OCI-LY7 (cell line): ENCODE results near the gene SPON1. TPM values are rescaled to one million over a fixed set of nuclear protein-coding genes. Genes with fewer than 3 reads are reported as not detected.

Experiments used
- BruUV-seq: library from RNA; stranded (reverse); fragments of 400-500 nt; replicated peaks from 2 replicates; lab custom pipeline; 2021; lab: Mats Ljungman, UMichigan
- CTCF ChIA-PET: fragments of 300-600 bp; sonication (Branson Sonifier 250); formaldehyde crosslinking; loops from one replicate; lab custom pipeline; 2022; ENCODE audit warnings: antibody characterized with exemption; ENCODE audit not compliant: unreplicated experiment; lab: Charles Lee
- POLR2A ChIA-PET: fragments of 300-600 bp; sonication (Branson Sonifier 250); formaldehyde crosslinking; loops from one replicate; lab custom pipeline; 2022; ENCODE audit warnings: antibody characterized with exemption; lab: Charles Lee
- DNase-seq: peaks from one replicate; pipeline ENCODE4 v3.0.0-alpha.2; 2015; ENCODE audit warnings: low spot score
- H2AFZ ChIP-seq: fragments of 200-600 bp; sonication (generic), shearing (Covaris generic); 2 replicates; pipeline ENCODE4 v1.6.1; 2014; ENCODE audit warnings: mild to moderate bottlenecking, antibody characterized with exemption, low read length, moderate library complexity
- H3K27ac ChIP-seq: fragments of 200-600 bp; sonication (generic); 2 replicates; pipeline ENCODE4 v1.5.1; 2014; ENCODE audit warnings: mixed run types, low read depth, mild to moderate bottlenecking, moderate library complexity, low read length, inconsistent platforms; ENCODE audit not compliant: poor library complexity, severe bottlenecking
- H3K36me3 ChIP-seq: fragments of 200-600 bp; sonication (generic); 2 replicates; pipeline ENCODE4 v1.6.1; 2014; ENCODE audit warnings: mild to moderate bottlenecking, antibody characterized with exemption, low read length, moderate library complexity, mixed read lengths; ENCODE audit not compliant: insufficient read depth
- H3K4me1 ChIP-seq: fragments of 200-600 bp; sonication (generic); 2 replicates; pipeline ENCODE4 v1.5.1; 2014; ENCODE audit warnings: mild to moderate bottlenecking, low read length; ENCODE audit not compliant: insufficient read depth, poor library complexity, severe bottlenecking
- H3K4me2 ChIP-seq: fragments of 200-600 bp; sonication (generic); 2 replicates; pipeline ENCODE4 v1.6.1; 2014; ENCODE audit warnings: mild to moderate bottlenecking, low read length
- H3K4me3 ChIP-seq: fragments of 200-600 bp; sonication (generic); 2 replicates; pipeline ENCODE4 v1.5.1; 2014; ENCODE audit warnings: mild to moderate bottlenecking, low read depth, low read length; ENCODE audit not compliant: poor library complexity, severe bottlenecking
- H3K79me2 ChIP-seq: fragments of 200-600 bp; sonication (generic); 2 replicates; pipeline ENCODE4 v1.6.1; 2016; ENCODE audit warnings: low read depth, mild to moderate bottlenecking, low read length, moderate library complexity, mixed read lengths; ENCODE audit not compliant: insufficient read depth
- H3K9me2 ChIP-seq: fragments of 200-600 bp; sonication (generic); 2 replicates; pipeline ENCODE4 v1.6.1; 2016; ENCODE audit warnings: mild to moderate bottlenecking, low read length, mixed read lengths; ENCODE audit not compliant: insufficient read depth
- H3K9me3 ChIP-seq: fragments of 200-600 bp; sonication (generic); 2 replicates; pipeline ENCODE4 v1.6.1; 2014; ENCODE audit warnings: mild to moderate bottlenecking, mixed run types, low read length, mixed read lengths
- H4K20me1 ChIP-seq: fragments of 200-600 bp; sonication (generic); 2 replicates; pipeline ENCODE4 v1.6.1; 2014; ENCODE audit warnings: mild to moderate bottlenecking, antibody characterized with exemption, low read length, moderate library complexity, mixed read lengths; ENCODE audit not compliant: insufficient read depth
- EZH2phosphoT487 ChIP-seq: fragments of 200-600 bp; sonication (generic); IDR thresholded peaks from 2 replicates; pipeline ENCODE4 v1.6.1; 2018; ENCODE audit warnings: low read depth, borderline replicate concordance, mild to moderate bottlenecking, mixed run types, antibody characterized with exemption, low read length, moderate library complexity, mixed read lengths
- intact Hi-C: fragments of 100-400 bp; cut with micrococcal nuclease; formaldehyde crosslinking; loops from one replicate; pipeline ENCODE4 v1.10.0; 2022; ENCODE audit not compliant: unreplicated experiment
- total RNA-seq, 2 experiments: library from RNA; depleted of rRNA in 1 of 2; stranded (reverse); fragments of >200 nt in 1 of 2; shearing (Covaris generic) in 1 of 2; gene quantifications; 2 replicates each; pipeline ENCODE4 v1.2.3, GENCODE V29; 2014 to 2022
- TF ChIP-seq, protein P1 (sequence below): fragments of 200-600 bp; sonication (generic); conservative IDR thresholded peaks from 2 replicates; pipeline ENCODE4 v1.5.1; 2014; ENCODE audit warnings: mild to moderate bottlenecking, antibody characterized with exemption, low read length, moderate library complexity, mixed read lengths

SPON1 gene
- total RNA-seq, 2 experiments from 2014 or later, result 0.38 TPM; not detected in 1

DNA sequence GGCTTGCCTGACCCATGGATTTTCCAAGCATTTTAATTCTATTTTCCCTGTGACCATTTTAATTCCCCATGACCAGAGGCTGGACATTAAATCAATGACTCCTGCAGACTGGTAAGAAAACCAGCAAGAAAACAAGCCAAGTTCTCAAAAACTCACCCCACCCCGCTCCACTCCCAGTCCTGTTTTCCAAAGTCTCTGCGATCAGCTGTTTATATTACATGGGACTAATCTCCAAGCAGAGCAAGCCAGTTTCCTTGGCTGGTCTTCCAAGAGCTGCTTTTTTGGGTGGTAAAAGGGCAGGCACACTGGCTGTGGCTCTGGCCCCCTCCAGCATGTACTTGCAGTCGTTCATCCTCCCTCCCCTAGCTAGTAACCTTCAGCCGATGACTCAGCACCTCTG is 298.5 kb downstream of the SPON1 start:
- Histone ChIP-seq H3K4me2 (no peak overlapping the region), H3K79me2 (no peaks in the 10 kb centered on the region), H4K20me1 (no peaks in the 10 kb centered on the region), H3K4me1 (no peaks in the 10 kb centered on the region), H3K4me3 (no peak overlapping the region), H2AFZ (no peak overlapping the region), H3K27ac (no peak overlapping the region), H3K36me3 (no peaks in the 10 kb centered on the region), H3K9me3 (no peaks in the 10 kb centered on the region), H3K9me2 (no peaks in the 10 kb centered on the region)
- ChIA-PET POLR2A (interaction anchor here (0.6 to 1.0 kb wide), 2 partner anchors 67 to 309 kb away, joined by 3 read pairs; no protein-coding TSS in a partner anchor), CTCF (no interaction called here)
- intact Hi-C loops, result no loop called here
- DNase-seq, result no peak
- TF ChIP-seq, protein P1, sequence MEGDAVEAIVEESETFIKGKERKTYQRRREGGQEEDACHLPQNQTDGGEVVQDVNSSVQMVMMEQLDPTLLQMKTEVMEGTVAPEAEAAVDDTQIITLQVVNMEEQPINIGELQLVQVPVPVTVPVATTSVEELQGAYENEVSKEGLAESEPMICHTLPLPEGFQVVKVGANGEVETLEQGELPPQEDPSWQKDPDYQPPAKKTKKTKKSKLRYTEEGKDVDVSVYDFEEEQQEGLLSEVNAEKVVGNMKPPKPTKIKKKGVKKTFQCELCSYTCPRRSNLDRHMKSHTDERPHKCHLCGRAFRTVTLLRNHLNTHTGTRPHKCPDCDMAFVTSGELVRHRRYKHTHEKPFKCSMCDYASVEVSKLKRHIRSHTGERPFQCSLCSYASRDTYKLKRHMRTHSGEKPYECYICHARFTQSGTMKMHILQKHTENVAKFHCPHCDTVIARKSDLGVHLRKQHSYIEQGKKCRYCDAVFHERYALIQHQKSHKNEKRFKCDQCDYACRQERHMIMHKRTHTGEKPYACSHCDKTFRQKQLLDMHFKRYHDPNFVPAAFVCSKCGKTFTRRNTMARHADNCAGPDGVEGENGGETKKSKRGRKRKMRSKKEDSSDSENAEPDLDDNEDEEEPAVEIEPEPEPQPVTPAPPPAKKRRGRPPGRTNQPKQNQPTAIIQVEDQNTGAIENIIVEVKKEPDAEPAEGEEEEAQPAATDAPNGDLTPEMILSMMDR, result no peak
- no peak for TF ChIP-seq EZH2phosphoT487
- BruUV-seq, result no TSS peak

DNA sequence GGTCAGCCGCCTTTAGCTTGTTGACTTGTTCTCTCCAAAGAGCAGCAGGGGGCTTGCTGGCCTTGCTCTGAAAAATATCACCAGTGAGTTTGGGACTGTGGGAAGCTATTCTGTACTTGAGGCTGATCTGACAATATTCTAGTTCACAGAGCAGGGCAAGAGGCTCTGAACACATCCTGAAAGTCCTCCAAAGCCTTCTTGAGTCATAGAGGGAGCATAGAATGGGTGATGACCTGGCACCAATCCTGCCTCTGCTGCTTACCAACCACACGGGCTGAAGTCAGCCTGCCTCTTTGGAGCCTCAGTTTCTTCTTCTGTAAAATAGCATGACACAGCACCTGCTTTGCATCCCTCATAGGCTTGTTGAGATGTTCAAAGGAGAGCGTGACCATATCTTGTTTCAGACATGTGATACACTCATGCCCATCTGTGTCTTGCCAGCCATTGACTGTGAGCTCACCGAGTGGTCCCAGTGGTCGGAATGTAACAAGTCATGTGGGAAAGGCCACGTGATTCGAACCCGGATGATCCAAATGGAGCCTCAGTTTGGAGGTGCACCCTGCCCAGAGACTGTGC is 299.8 kb downstream of the SPON1 start:
- intact Hi-C loops, result no loop called here
- no peak for DNase-seq
- Histone ChIP-seq H3K9me2 (no peaks in the 10 kb centered on the region), H2AFZ (no peak overlapping the region), H3K36me3 (no peaks in the 10 kb centered on the region), H3K4me1 (no peaks in the 10 kb centered on the region), H3K9me3 (no peaks in the 10 kb centered on the region), H3K4me3 (no peak overlapping the region), H4K20me1 (no peaks in the 10 kb centered on the region), H3K27ac (no peak overlapping the region), H3K4me2 (no peak overlapping the region), H3K79me2 (no peaks in the 10 kb centered on the region)
- TF ChIP-seq, protein P1, result no peak
- no peak for TF ChIP-seq EZH2phosphoT487
- POLR2A ChIA-PET, result no interaction called here
- no TSS peak for BruUV-seq
- CTCF ChIA-PET, result no interaction called here

DNA sequence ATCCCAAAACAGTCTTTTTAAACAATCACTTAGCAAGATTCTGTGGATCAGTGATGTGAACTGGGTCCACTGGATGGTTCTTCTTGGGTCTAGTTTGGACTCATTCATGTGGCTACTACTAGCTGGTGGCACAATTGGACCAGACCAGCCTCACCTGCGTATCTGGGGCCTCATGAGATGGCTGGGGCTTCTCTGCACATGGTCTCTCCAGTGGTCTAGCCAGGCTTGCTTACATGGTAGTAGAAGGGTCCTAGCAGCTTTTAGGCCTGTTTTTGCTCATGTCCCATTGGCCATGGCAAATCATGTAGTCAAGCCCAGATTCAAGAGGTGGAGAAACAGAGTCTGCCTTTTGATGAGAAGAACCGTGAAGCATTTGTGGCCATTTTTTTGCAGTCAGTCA is 302.4 kb downstream of the SPON1 start:
- no peak overlapping the region for H2AFZ ChIP-seq
- no peaks in the 10 kb centered on the region for H3K36me3 ChIP-seq
- H3K4me1 ChIP-seq, result no peaks in the 10 kb centered on the region
- no peak overlapping the region for H3K27ac ChIP-seq
- H3K4me2 ChIP-seq, result no peak overlapping the region
- ChIA-PET CTCF (no interaction called here), POLR2A (interaction anchor here (0.6 kb wide), 1 partner anchor 407 kb away, joined by 3 read pairs; no protein-coding TSS in a partner anchor)
- no peaks in the 10 kb centered on the region for H3K9me3 ChIP-seq
- DNase-seq, result no peak
- no peak for TF ChIP-seq EZH2phosphoT487
- TF ChIP-seq, protein P1, result no peak
- no peak overlapping the region for H3K4me3 ChIP-seq
- no peaks in the 10 kb centered on the region for H3K9me2 ChIP-seq
- BruUV-seq, result no TSS peak
- H4K20me1 ChIP-seq, result no peaks in the 10 kb centered on the region
- intact Hi-C loops, result no loop called here
- H3K79me2 ChIP-seq, result no peaks in the 10 kb centered on the region
